ENCODE measurements around the gene IFNA7. TPM values are rescaled to one million over a fixed set of nuclear protein-coding genes. Genes with fewer than 3 reads are reported as not detected.
A peak's percentile ranks its signal among the peaks of the same experiment; 100 is the strongest.
"Not testable (repeated sequence)": the region's sequence is repeated elsewhere in the genome, so short reads cannot be mapped to it uniquely, and the experiment has no call there.

The IFNA7 gene
- total and polyA plus RNA-seq, 2 of the 4 experiments (the other 2 are of a cell fraction) = not detected

DNA sequence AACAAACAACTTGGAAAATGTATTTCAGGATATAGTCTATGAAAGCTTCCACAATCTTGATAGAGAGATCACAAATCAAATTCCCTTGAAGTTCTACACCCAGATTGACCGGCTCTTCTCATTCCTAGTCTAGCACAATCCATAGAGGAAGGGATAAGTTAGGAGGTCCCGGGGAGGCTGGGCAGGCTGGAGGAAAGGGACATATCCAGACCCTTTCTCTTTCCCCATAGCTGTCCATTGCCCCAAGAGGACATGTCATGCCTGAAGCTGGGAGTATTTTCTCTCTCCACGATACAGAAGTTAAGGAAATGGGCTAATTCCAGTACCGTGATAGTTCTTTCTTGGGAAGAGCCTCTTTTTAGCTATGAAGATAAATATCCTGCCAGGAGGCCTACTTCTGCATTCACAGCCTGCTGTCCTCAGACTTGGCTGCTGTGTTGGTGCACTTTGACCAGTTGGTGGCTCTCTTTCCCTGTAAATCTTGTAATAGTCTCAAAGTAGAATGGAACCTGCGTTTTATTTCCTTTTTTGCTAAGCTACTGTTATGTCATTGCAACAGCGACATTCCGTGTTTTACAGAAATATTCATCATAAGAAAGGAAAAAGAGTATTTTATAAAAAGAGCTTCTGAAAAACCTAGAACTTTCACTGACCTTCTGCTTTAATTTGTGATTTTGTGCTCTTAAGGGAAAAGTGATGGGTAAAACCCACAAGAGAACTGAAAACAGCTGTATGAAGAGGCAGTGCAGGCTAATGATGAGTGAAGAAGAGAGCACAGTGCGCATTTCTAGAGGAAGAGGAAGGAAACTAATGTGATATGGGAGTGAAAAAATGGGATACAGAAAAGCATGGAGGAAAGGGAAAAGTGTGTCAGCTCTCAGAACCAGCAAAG is 33.7 kb upstream of the IFNA7 start:
- in situ Hi-C loops (cut with MboI; ENCODE audit: low sequenced_read_pairs); H4K91ac ChIP-seq (ENCODE audit: insufficient read depth, low read depth, low read length); POLR2A ChIA-PET (ENCODE audit: unreplicated experiment); H3K4me3 ChIP-seq (ENCODE audit: insufficient read depth, low read depth, low read length); H3K56ac ChIP-seq (ENCODE audit: extremely low read depth, insufficient read depth, low read length); H3K36me3 ChIP-seq (ENCODE audit: control insufficient read depth, insufficient read depth, low read length); H2AK9ac ChIP-seq (replicated peaks; ENCODE audit: low read depth, low read length, poor library complexity); dilution Hi-C loops (cut with HindIII; ENCODE audit: low sequenced_read_pairs, unreplicated experiment); H3K9me3 ChIP-seq (ENCODE audit: control insufficient read depth, insufficient read depth, low read length); BruUV-seq (replicated peaks); H3K4me2 ChIP-seq (ENCODE audit: low read depth, low read length); H2BK5ac ChIP-seq (ENCODE audit: low read depth, low read length, poor library complexity, severe bottlenecking); H3K4me1 ChIP-seq (ENCODE audit: control insufficient read depth, insufficient read depth, low read length); H3K23ac ChIP-seq (ENCODE audit: low read depth, low read length); H3K18ac ChIP-seq (ENCODE audit: low read depth, low read length); H2AK5ac ChIP-seq (ENCODE audit: low read depth, low read length); H4K5ac ChIP-seq (ENCODE audit: low read depth, low read length); H2BK120ac ChIP-seq (ENCODE audit: low read depth, low read length); H4K8ac ChIP-seq (ENCODE audit: low read depth in 2 of 2, low read length in 2 of 2); H2BK15ac ChIP-seq (ENCODE audit: low read depth, low read length); H3K79me1 ChIP-seq (ENCODE audit: low read depth in 1 of 2, low read length in 2 of 2); H3K14ac ChIP-seq (replicated peaks; ENCODE audit: low read depth, low read length); H3K27me3 ChIP-seq (ENCODE audit: control insufficient read depth, insufficient read depth, low read length); H3K9ac ChIP-seq (ENCODE audit: low read depth, low read length); H4K20me1 ChIP-seq (ENCODE audit: insufficient read depth, low read length); H3K4ac ChIP-seq (ENCODE audit: low read depth, low read length); H2BK20ac ChIP-seq (ENCODE audit: low read depth, low read length); H3K27ac ChIP-seq (ENCODE audit: insufficient read depth, low read length); H3K9me1 ChIP-seq (ENCODE audit: insufficient read depth, low read length); H2AFZ ChIP-seq (replicated peaks; ENCODE audit: low read length, poor library complexity): not testable (repeated sequence)
- WGBS, 2 experiments (ENCODE audit: extremely low coverage in 2 of 2, insufficient read length in 1 of 2) = no CpG with 5 or more reads among the region's 8 CpGs
- CTCF ChIA-PET = interaction anchor here (0.6 to 2.3 kb wide), 9 partner anchors 17 to 561 kb away, joined by 3 to 10 read pairs (median 3); no protein-coding TSS in a partner anchor
- TF ChIP-seq, protein P1, sequence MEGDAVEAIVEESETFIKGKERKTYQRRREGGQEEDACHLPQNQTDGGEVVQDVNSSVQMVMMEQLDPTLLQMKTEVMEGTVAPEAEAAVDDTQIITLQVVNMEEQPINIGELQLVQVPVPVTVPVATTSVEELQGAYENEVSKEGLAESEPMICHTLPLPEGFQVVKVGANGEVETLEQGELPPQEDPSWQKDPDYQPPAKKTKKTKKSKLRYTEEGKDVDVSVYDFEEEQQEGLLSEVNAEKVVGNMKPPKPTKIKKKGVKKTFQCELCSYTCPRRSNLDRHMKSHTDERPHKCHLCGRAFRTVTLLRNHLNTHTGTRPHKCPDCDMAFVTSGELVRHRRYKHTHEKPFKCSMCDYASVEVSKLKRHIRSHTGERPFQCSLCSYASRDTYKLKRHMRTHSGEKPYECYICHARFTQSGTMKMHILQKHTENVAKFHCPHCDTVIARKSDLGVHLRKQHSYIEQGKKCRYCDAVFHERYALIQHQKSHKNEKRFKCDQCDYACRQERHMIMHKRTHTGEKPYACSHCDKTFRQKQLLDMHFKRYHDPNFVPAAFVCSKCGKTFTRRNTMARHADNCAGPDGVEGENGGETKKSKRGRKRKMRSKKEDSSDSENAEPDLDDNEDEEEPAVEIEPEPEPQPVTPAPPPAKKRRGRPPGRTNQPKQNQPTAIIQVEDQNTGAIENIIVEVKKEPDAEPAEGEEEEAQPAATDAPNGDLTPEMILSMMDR (conservative IDR thresholded peaks at IDR 0.05; ENCODE audit: low read depth, low read length) = peak; percentile 52
- peak; percentile 54 for TF ChIP-seq RAD21 (IDR thresholded peaks at IDR 0.05; ENCODE audit: low read length)
- intact Hi-C loops (cut with micrococcal nuclease) = loop anchor here (1.0 to 5.0 kb wide), 2 partner anchors 217 to 554 kb away; no protein-coding TSS in a partner anchor
- ATAC-seq (ENCODE audit: low read depth) (peak; percentile 87), DNase-seq (peak; percentile 43)
